CD4-positive, alpha-beta T cell treated with Interleukin-4 for 1 hour (primary cell): Measurements from ENCODE around the gene DUSP16.

Experiments used
- DNase-seq, 2 donors: peaks; one replicate each; pipeline ENCODE4 v3.0.0-alpha.2; 2020 to 2022

Gene DUSP16

GRCh38 chr12:12432364-12432763, 130.3 kb downstream of the DUSP16 start:
- DNase-seq, result no peak

- no peak for DNase-seq
These were observed 133.6 kb downstream of the DUSP16 start for GRCh38 chr12:12428961-12429657.

GRCh38 chr12:12428047-12428446, 134.6 kb downstream of the DUSP16 start:
- DNase-seq, result no peak

- DNase-seq, result no peak
These were observed 135.1 kb downstream of the DUSP16 start for GRCh38 chr12:12427568-12427967.

GRCh38 chr12:12425616-12426015, 137.0 kb downstream of the DUSP16 start:
- DNase-seq, result no peak

GRCh38 chr12:12425001-12425400, 137.7 kb downstream of the DUSP16 start:
- no peak for DNase-seq
